Motor neuron (in vitro differentiated cells): Measurements from ENCODE around the gene GTF2F2. TPM values are rescaled to one million over a fixed set of nuclear protein-coding genes. Genes with fewer than 3 reads are reported as not detected.
"Not testable (repeated sequence)": the region's sequence is repeated elsewhere in the genome, so short reads cannot be mapped to it uniquely, and the experiment has no call there.

Experiments
- ATAC-seq, 8 experiments: fragments of 200-7000 bp; cut with Tn5 transposase; replicated peaks in 6 of 8; 2 replicates each; pipeline ENCODE4 v1.8.0; 2021; ENCODE audit warnings: mild to moderate bottlenecking in 8 of 8, moderate library complexity in 8 of 8
- H3K27ac ChIP-seq, 2 donors: fragments of 250-450 bp; sonication (Bioruptor Pico); 2 replicates each; pipeline ENCODE4 v1.9.0; 2021; ENCODE audit warnings: antibody characterized with exemption in 2 of 2, mild to moderate bottlenecking in 2 of 2, moderate library complexity in 1 of 2
- H3K4me1 ChIP-seq, 2 donors: fragments of 250-450 bp; sonication (Bioruptor Pico); replicated peaks in 1 of 2; 2 replicates each; pipeline ENCODE4 v1.6.1; 2021; ENCODE audit warnings: antibody characterized with exemption in 2 of 2, mild to moderate bottlenecking in 2 of 2, moderate library complexity in 1 of 2
- H3K4me3 ChIP-seq, 5 donors: fragments of 250-450 bp; sonication (Bioruptor Pico); 2 replicates each; pipeline ENCODE4 v1.9.0; 2021; ENCODE audit warnings: antibody characterized with exemption in 5 of 5, mild to moderate bottlenecking in 5 of 5, moderate library complexity in 4 of 5
- WGBS, 10 experiments: fragments of 450-650 bp; shearing (Covaris generic); methylation state at CpG; one replicate each; pipeline ENCODE4 v1.0.0; 2022; 5-methylcytosine and 5-hydroxymethylcytosine counted together
- in situ Hi-C, 9 experiments: fragments of 400-800 bp; cut with MboI; loops; one replicate each; pipeline ENCODE4 v1.15.0; 2021; ENCODE audit warnings: low sequenced_read_pairs in 9 of 9, low pct_unique_long_range_greater_than_20kb in 2 of 9; ENCODE audit not compliant: unreplicated experiment in 9 of 9
- total RNA-seq, 8 experiments: library from RNA; unstranded; fragments of 300-600 nt; gene quantifications; 2 replicates each; pipeline versions ENCODE4 v1.2.3 to v1.2.4, GENCODE V29; 2022

The GTF2F2 gene
- total RNA-seq, 8 experiments from 2014 or later, result 22.9 to 39.7 (median 33.4) TPM

DNA sequence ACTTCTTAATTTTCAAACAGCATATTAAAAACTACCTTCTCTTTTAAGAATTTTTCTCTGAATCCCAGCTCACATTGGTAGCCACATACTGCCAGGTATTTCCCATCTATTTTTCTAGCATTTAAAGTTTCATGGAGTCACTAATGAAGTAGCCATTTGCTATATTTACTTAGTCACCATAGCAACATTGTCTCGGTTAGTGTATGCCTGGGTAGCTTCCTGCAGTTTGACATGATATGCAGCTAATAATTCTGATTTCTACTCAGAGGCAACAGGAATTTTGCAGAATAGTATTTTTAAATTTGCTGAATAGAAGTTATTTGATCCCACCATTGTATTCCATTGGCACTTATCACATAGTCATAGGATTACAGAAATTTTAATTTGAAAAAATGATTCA lies 111.4 kb downstream of the GTF2F2 start:
- ATAC-seq, result peak in 5 of 8 experiments; percentile 20 to 85 (median 31)
- H3K27ac ChIP-seq, result no peak overlapping the region
- 0 to 71% (median 28%) methylated on average over 1 of the region's 1 CpG; no CpG with 5 or more reads in 2 of the 10 experiments for WGBS, 10 experiments
- in situ Hi-C loops, result no loop called here
- peaks cover 3 to 6% of the 10 kb centered on the region in 2 donors for H3K4me1 ChIP-seq
- no peak overlapping the region for H3K4me3 ChIP-seq

DNA sequence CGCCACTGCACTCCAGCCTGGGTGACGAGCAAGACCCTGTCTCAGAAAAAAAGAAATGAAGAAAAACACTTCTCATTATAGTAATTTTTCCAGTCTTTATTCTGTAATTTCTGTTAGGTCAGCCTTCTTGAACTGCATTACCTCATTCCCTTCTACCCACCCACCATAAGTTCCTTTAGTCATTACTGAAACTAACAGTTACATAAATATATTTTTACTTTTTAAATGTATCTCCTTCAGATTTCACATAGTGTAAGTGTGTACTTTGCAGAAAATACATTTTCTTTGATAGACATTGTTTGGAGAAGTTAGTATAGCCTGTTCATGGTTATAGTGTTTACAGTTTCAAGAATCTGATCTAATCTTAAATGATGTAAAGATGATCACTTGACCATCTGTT lies 112.3 kb downstream of the GTF2F2 start:
- 90 to 100% (median 100%) methylated on average over 1 to 2 of the region's 2 CpGs; no CpG with 5 or more reads in 4 of the 10 experiments for WGBS, 10 experiments
- in situ Hi-C loops, result no loop called here
- peaks cover 3 to 6% of the 10 kb centered on the region in 2 donors for H3K4me1 ChIP-seq
- no peak overlapping the region for H3K4me3 ChIP-seq
- no peak for ATAC-seq
- H3K27ac ChIP-seq, result no peak overlapping the region

DNA sequence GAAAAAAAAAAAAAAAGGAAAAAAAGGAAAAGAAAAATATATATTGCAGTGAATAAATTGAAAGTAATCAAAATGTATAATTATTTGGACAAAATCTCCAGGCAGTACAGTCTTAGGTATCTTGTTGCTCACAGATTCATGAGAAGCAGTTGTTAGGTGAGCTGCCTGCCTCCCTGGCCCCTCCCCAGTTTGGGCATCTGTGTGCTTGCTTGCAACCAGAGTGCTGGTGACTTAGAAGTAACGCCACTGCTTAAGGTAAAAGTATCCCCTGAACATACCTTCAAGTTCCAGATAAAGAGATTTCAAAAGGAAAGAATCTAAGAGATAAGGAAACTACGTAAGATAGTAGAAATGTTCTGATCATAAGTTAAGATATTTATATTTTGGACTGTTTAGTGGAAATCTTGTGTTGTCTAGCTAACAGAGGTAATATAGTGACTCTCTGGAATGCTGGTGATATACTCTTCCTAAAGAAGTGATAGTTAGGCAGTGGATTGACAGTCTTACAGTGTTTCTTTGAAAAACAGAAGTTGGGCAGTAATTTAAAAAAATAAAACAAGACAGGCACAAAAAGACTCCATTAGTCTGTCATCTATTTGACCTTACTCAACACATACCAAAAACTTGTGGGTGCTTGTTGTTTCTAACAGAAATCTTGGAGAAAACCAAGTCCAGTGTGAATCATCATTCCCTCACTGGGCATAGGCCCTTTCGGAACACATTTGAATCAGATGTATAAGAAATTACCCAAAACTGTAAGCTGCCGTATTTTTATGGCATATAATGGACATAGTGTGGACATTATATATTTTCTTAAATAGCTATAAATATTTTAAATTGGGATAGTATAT lies 118.9 kb downstream of the GTF2F2 start:
- Histone ChIP-seq H3K27ac (no peak overlapping the region), H3K4me3 (no peak overlapping the region), H3K4me1 (no peaks in the 10 kb centered on the region)
- in situ Hi-C loops, result no loop called here
- WGBS, 10 experiments, result 45 to 100% (median 91%) methylated on average over 1 to 4 of the region's 4 CpGs
- ATAC-seq, result no peak

GRCh38 chr13:45240143-45240542 lies 119.8 kb downstream of the GTF2F2 start:
- in situ Hi-C loops, result no loop called here
- Histone ChIP-seq H3K27ac (no peak overlapping the region), H3K4me1 (no peaks in the 10 kb centered on the region), H3K4me3 (no peak overlapping the region)
- ATAC-seq, result no peak

DNA sequence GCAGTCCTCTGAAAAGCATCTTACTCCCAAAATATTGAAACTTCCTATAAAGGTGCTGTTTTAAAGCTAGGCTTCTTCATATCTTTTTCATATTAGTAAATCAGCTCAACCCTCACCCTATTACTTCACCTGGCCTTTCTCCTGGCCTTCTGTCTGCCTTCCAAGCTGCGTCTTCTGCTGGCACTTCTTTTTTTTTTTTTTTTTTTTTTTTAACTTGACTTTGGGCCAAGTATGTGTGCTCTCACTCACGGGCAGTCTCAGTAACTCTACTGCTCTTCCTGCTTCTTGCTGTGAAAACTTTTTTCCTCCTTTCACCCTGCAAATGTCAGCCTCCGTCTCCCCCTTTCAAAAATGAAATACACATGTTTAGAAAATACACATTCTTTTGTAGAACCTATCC lies 121.8 kb downstream of the GTF2F2 start:
- peak in 2 of 8 experiments; percentile 30 to 32 for ATAC-seq
- Histone ChIP-seq H3K27ac (no peak overlapping the region), H3K4me1 (no peaks in the 10 kb centered on the region), H3K4me3 (no peak overlapping the region)
- in situ Hi-C loops, result no loop called here
- 0 to 88% (median 57%) methylated on average over 1 to 3 of the region's 3 CpGs; no CpG with 5 or more reads in 1 of the 10 experiments for WGBS, 10 experiments

DNA sequence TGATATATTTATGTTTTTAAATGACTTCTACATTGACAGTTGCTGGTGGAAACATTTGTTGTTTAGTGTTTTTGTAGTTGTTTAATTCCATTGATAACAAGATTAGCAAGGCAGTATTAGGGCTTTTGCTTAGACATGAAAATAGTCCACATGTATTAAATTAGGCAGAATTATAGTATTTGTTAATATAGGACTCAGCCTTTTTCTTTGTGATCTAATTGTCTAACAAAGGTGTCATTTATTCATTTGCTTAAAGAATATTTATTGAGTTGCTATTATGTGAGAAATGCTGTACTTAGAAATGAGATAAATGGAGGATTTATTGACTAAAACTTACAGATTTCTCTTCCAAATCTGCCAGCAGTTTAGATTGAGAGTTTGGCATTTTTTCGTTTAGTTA lies 122.2 kb downstream of the GTF2F2 start:
- Histone ChIP-seq H3K4me3 (no peak overlapping the region), H3K27ac (no peak overlapping the region), H3K4me1 (no peaks in the 10 kb centered on the region)
- WGBS, 10 experiments, result 78 to 100% (median 100%) methylated on average over 1 of the region's 1 CpG; no CpG with 5 or more reads in 1 of the 10 experiments
- in situ Hi-C loops, result no loop called here
- no peak for ATAC-seq

- H3K27ac ChIP-seq, result no peak overlapping the region
- no peak overlapping the region for H3K4me3 ChIP-seq
- 87 to 100% (median 93%) methylated on average over 2 to 8 of the region's 8 CpGs; no CpG with 5 or more reads in 1 of the 10 experiments for WGBS, 10 experiments
- in situ Hi-C loops, result no loop called here
- no peak for ATAC-seq
- H3K4me1 ChIP-seq, result no peaks in the 10 kb centered on the region
Measured at GRCh38 chr13:45243077-45243476, 122.8 kb downstream of the GTF2F2 start.

- ATAC-seq, in situ Hi-C loops, H3K4me3 ChIP-seq, H3K27ac ChIP-seq, H3K4me1 ChIP-seq: not testable (repeated sequence)
- WGBS, 10 experiments, result 20 to 100% (median 96%) methylated on average over 1 to 5 of the region's 7 CpGs; no CpG with 5 or more reads in 1 of the 10 experiments
Measured at GRCh38 chr13:45244736-45245135, 124.4 kb downstream of the GTF2F2 start.

DNA sequence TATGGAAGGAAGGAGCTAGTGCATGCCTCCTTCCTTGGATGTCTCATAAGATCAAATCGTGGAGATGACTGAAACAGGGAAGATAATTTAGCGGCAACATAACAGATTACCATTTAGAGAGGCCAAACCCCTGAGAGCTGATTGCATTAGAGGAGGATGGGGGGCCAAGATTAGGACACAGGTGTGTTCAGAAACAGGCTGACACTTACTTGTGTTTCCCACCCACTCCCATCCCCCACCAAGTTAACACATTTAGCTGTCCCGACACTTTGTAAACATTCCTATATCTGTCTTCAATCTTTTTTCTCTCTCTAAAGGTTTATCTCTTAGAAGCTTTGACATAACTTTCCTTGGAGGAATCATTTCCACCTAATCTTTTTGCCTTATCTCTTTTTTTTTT lies 129.4 kb downstream of the GTF2F2 start:
- in situ Hi-C loops, result no loop called here
- Histone ChIP-seq H3K27ac (no peak overlapping the region), H3K4me1 (no peaks in the 10 kb centered on the region), H3K4me3 (no peak overlapping the region)
- 73 to 100% (median 92%) methylated on average over 1 to 3 of the region's 3 CpGs for WGBS, 10 experiments
- no peak for ATAC-seq

DNA sequence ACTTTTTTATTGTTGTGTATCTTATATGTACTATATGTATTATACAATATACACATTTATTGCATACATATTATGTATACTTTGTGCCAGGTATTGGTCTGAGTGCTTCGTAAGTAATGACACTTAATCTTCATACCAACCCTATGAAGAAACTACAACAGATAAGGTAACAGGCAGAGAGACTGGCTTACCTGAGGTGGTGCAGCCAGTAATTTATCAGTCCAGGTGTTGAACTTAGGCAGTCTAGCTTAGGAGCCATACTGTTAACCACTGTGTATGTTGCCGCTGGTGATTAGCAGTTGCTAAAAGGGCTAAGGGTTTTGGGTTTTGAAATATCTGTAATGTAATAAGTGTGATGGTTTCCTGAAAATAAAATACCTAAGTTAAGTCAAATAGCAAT lies 134.1 kb downstream of the GTF2F2 start:
- Histone ChIP-seq H3K4me1 (no peaks in the 10 kb centered on the region), H3K27ac (no peak overlapping the region), H3K4me3 (no peak overlapping the region)
- no peak for ATAC-seq
- in situ Hi-C loops, result no loop called here
- 86 to 100% (median 100%) methylated on average over 1 to 2 of the region's 2 CpGs; no CpG with 5 or more reads in 3 of the 10 experiments for WGBS, 10 experiments

GRCh38 chr13:45255247-45255987 lies 135.1 kb downstream of the GTF2F2 start:
- H3K4me3 ChIP-seq, result no peak overlapping the region
- in situ Hi-C loops, result no loop called here
- no peaks in the 10 kb centered on the region for H3K4me1 ChIP-seq
- 80 to 100% (median 100%) methylated on average over 1 of the region's 1 CpG; no CpG with 5 or more reads in 1 of the 10 experiments for WGBS, 10 experiments
- H3K27ac ChIP-seq, result no peak overlapping the region
- ATAC-seq, result no peak

DNA sequence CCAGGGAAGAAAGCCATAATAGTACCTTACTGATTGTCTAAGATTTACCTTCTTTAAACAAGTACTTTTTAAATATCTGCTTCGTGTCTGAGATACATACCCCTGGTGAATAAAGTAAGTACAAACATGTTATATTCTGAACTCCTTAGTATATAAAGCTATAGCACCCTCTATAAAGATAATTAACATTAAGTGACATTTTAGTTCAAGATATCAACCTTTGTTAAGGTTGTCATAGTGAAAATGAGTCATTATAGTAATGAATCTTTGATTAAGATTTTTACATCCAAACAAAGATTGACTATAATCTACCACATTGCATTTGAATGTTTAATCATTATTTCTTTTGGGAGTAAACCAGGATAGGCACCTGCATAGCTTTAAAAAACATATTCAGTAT lies 135.9 kb downstream of the GTF2F2 start:
- no peak overlapping the region for H3K27ac ChIP-seq
- in situ Hi-C loops, result no loop called here
- no peak for ATAC-seq
- H3K4me3 ChIP-seq, result no peak overlapping the region
- WGBS, 10 experiments, result 75 to 100% (median 100%) methylated on average over 1 of the region's 1 CpG; no CpG with 5 or more reads in 2 of the 10 experiments
- no peaks in the 10 kb centered on the region for H3K4me1 ChIP-seq

GRCh38 chr13:45257638-45258333 lies 137.5 kb downstream of the GTF2F2 start:
- ATAC-seq, result peak in 1 of 8 experiments; percentile 31
- no peaks in the 10 kb centered on the region for H3K4me1 ChIP-seq
- no peak overlapping the region for H3K4me3 ChIP-seq
- in situ Hi-C loops, result no loop called here
- 80 to 100% (median 94%) methylated on average over 1 to 4 of the region's 4 CpGs; no CpG with 5 or more reads in 2 of the 10 experiments for WGBS, 10 experiments
- no peak overlapping the region for H3K27ac ChIP-seq
